ENCODE measurements around the gene STING1.
A peak's percentile ranks its signal among the peaks of the same experiment; 100 is the strongest.
"Not testable (repeated sequence)": the region's sequence is repeated elsewhere in the genome, so short reads cannot be mapped to it uniquely, and the experiment has no call there.

Gene STING1

DNA sequence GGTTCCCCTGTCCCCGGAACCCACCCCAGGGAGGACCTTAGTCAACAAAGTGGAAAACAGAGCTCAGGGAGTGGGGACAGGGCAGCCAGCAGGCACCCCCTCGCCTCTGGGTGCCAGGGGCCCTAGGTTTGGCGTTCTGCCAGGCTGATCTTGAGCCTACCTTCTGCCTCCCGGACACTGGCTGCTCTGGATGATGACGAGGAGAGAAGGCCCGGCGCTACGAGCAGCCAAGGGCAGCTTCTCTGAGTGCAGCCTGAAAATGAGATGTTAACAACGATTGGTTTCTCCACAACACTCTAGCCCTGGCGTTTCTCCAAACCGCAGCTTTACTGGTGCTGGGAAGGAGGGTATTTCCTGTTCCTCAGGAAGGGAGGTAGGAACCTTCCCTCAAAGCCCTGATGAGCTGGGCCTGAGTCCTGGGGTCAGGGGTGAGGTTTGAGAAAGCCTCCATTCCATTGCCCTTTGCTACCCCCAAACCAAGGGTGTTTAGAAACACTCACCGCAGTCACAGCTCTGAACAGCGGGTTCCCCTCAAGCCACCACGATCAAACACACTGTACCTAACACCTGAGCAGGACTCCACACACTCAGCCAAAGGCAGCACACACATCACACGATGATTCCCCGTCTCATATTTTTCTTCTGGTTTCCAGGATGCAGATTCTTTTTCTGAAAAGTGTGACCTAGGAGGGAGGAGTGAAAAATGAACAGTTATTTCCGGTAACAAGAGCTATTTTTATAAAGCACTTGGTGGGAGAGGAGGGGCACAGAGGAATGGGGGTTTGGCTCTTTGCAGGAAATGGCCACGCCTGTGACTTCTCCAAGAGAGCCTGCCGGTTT lies at the start of gene STING1:
TSS of gene STING1 (minus strand) at position 709 of the 840 bp plus-strand sequence. CDS start 1,054 bp downstream, outside the sequence.
- DNase-seq (ENCODE audit: low spot score): no peak

DNA sequence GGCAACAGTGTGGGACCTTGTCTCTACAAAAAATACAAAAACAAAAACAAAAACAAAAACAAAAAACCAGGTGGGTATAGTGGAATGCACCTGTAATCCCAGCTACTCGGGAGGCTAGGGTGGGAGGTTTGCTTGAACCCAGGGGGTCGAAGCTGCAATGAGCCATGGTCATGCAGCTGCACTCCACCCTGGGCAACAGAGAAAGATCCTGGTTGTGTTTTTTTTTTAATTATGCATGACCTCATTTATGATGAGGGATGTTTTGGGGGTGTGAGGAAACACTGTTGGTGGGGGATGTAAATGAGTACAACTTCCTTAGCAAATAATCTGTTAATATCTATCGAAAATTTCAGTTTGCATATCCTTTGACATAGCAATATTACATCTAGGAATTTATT lies 49.2 kb upstream of the STING1 start:
- no peak for DNase-seq (ENCODE audit: low spot score)

DNA sequence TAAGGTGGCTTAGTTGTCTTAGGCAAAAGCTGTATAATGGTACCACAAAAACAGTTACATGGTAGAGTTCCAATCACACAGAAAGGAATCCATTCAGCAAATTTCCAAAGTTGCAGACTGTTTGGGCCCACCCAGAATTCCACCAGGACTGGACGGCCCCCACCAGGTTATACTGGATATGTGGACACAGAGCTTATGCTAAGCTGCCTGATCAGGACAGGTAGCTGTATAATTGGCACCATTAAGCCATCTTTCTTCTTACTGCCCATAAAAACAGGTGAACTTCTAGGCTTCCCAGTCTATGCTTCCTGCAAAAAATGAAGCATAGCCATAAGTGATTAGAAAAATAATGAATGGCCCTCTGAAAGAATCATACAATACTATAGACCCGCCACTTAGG lies 47.5 kb upstream of the STING1 start:
- not testable (repeated sequence) for DNase-seq (ENCODE audit: low spot score)

DNA sequence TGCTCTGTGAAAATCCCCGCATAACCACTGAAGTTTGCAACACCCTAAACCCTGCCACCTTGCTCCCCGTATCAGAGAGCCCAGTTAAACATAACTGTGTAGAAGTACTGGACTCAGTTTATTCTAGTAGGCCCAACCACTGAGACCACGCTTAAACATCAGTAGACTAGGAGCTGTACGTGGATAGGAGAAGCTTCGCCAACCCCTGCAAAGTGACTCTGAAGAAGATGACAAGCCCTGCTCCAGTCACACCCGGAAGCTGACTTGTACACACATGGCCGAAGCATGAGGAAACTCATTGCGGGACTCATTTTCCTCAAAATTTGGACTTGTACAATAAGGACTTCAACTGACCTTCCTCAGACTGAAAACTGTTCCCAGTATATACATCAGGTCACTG lies 46.1 kb upstream of the STING1 start:
- not testable (repeated sequence) for DNase-seq (ENCODE audit: low spot score)

DNA sequence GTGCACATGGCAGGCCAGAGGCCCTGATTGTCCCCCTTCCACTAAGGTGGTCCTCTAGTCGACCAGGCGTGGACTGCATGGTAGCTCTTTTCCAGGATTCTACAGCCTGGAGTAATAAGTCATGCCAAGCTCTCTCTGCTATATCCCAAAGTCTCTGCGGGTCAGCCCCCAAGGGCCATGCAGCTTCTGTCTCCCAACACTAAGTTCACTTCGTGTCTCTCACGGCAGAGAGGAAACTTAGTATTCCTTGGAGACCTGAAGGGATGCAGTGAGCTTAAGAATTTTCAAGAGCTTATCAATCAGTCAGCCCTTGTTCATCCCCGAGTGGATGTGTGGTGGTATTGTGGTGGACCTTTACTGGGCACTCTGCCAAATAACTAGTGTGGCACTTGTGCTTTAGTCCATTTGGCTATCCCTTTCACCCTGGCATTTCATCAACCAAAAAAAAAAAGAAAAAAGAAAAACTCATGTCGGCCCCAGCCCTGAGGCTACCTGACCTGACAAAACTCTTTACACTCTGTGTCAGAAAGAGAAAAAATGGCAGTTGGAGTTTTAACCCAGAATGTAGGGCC lies 45.4 kb upstream of the STING1 start:
- DNase-seq (ENCODE audit: low spot score): not testable (repeated sequence)

DNA sequence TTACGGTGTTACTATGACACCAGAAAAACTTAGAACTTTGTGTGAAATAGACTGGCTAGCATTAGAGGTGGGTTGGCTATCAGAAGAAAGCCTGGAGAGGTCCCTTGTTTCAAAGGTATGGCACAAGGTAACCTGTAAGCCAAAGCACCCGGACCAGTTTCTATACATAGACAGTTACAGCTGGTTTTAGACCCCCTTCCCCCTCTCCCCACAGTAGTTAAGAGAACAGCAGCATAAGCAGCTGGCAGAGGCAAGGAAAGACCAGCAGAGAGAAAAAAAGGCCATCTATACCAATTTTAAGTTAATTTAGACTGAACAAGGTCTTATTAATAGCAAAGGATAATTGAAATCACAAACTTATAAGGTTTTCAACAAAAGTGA lies 44.5 kb upstream of the STING1 start:
- DNase-seq (ENCODE audit: low spot score): not testable (repeated sequence)

DNA sequence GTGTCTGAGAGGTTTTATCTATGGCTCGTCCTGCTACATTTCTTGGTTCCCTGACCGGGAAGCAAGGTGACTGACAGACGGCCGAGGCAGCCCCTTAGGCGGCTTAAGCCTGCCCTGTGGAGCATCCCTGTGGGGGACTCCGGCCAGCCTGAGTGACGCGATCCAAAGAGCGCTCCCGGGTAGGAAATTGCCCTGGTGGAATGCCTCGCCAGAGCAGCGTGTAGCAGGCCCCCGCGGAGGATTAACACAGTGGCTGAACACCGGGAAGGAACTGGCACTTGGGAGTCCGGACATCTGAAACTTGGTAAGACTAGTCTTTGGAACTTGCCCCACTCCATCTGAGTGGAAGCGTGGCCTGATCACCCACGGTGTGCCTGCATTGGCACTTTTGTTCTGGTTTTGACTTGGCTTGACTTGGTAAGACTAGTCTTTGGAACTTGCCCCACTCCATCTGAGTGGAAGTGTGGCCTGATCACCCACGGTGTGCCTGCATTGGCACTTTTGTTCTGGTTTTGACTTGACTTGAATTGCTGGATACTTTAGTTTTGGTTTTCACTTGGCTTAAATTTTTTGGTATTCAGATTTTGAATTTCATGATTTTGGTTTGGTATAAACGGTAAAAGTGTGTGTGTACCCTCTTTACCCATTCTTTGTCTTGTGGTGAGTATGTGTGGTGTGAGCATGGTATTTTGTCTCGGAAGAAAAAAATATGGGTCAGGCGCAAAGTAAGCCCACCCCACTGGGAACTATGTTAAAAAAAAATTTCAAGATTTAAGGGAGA lies 43.9 kb upstream of the STING1 start:
- not testable (repeated sequence) for DNase-seq (ENCODE audit: low spot score)

DNA sequence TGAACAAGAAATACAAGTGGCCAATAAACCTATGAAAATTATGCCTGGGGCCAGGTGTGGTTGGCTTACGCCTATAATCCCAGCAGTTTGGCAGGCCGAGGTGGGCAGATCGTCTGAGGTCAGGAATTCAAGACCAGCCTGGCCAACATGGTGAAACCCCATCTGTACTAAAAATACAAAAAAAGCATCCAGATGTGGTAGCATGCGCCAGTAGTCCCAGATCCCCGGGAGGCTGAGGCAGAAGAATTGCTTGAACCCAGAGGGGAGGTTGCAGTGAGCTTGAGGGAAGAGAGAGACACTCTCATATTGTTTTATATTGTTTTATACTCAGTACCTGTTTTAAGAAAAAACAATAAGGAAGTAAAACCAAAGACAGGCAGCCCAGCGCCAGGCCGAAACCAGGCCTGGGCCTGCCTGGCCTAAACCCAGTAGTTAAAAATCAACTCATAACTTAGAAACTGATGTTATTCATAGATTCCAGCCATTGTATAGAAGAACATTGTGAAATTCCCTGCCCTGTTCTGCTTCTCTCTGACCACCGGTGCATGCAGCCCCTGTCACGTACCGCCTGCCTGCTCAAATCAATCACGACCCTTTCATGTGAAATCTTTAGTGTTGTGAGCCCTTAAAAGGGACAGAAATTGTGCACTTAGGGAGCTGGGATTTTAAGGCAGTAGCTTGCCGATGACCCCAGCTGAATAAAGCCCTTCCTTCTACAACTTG lies 43.2 kb upstream of the STING1 start:
- DNase-seq (ENCODE audit: low spot score): not testable (repeated sequence)

DNA sequence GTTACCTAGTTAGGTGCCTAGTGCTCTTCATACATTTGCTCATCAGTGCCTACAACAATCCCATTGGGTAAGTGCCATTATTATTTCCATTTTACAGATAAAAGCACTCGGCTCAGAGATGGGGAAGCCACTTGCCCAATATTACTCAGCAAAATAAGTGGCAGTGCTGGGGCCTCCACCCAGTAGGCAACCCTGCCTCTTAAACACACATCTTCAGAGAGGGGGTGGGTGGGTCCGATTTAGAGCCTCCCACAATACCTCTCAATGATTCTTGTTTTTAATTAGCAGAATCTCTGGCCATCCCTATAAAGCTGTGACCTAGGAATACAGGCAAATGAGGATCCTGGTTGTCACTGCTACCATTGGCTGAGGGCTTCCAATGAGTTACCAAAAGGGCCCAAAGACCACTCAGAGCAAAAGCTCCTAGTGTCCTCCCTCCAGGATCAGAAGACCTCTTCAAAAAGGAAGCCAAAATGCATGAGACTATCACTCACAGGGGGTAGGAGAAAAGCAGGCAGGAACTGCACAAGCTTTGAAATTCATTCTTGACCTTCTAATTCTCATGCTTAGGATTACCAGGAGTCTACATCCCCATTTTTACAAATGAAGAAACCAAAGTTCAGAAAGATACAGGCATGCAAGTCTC lies 42.5 kb upstream of the STING1 start:
- DNase-seq (ENCODE audit: low spot score): no peak

DNA sequence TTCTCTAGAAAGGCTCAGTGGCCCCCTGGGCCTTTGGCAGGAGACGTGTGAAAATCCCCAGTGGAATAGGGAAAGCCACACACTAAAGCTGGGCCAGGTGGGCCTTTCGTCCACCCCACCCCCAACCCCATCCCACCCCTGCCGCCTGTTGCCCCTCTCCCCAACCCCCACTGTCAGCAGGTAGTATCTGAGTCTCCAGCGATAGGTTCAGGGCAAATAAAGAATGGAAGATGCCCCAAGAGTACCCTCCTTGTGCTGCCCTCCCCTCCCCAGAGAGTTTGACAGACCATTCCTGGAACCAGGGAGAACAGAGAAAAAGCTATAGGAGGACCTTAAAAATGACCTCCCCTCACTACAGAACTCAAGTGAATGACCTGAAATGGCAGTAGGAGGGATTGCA lies 41.9 kb upstream of the STING1 start:
- no peak for DNase-seq (ENCODE audit: low spot score)

DNA sequence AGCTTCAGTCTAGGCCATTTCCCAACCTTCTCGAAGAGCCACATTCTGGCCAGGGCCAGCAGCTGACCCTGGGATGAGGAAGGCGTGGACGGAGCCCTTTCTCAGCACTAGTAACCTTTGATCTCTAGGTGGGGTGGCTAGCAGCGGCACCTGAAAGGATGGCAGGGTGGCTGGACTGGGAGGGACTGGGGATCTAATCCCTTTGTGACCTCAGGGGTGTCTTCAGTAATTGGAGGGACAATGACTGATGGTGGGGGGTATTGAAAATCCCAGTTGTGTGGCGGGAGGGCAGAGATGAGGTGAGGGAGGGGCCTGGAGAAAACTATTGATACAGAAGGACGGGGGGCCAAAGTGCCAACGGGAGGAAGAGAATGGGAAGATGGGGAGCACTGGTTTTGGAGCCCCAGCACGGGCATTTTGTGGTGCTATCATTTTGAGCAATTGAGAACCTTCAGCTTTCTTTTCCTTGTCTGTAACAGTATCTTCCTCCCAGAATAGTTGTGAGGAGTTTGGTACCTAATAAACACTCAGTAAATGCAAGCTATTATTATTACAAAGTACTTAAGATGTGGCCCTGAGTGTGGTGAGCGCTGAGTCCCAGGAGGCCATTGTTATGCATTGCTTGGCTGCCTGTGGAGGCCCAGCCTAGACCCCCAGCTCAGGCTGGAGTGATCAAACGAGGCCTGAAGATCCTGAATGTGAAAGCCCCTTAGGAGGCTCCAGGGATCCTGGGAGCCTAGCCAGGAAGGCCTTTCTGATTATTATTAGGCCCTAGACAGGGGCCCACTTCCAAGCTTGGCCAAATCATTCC lies 41.3 kb upstream of the STING1 start:
- no peak for DNase-seq (ENCODE audit: low spot score)

DNA sequence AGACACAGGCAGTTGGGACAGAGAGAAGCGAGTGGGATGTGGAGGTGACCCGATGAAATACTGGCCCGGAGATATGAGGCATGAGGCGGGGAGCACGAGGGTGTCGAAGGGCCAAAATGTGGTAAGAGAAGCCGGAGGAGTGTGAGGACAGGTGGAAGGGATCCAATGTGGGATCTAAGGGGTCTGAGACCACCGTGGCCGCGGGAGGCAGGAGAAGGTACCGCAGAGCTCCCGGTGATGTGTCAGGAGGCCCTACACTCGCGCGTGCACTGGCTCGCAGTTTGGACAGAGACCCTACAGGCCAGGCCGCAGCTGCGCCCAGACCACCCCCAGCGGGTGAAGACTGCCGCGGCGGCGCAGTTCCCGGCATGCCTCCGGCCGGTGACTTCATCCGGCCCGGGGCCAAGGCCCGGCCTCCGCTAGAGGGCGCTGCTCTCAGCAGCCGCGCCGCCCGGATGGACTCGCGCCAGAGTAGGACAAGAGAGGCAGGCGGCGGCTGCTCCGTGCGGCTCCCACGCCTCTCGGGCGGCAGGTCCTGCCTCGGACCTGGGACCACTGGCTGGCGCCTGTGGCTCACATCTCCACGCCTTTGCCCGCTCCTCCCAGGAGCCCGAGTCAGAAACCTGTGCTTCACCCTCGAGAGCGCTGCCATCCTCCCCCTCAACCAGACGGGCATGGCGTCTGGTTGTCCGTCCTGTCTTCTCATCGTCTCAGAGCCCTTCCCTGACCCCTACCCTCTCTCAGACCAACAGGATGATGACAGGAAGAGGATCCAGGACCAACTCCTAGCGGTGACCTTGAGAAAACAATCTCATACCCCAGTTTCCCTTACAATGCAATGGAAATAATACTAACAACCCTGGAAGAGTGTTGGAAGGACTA lies 35.4 kb upstream of the STING1 start:
- DNase-seq (ENCODE audit: low spot score): peak; percentile 88

DNA sequence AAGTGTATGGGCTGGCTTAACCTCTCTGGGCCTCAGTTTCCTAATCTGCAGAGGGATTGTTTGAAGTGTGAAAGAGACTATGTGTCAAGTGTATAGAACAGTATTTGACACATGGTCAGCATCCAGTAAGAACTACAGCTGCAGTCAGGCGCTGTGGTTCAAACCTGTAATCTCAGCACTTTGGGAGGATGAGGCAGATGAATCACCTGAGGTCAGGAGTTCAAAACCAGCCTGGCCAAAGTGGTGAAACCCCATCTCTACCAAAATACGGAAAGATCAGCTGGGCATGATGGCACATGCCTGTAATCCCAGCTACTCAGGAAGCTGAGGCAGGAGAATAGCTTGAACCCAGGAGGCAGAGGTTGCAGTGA lies 31.9 kb upstream of the STING1 start:
- no peak for DNase-seq (ENCODE audit: low spot score)

DNA sequence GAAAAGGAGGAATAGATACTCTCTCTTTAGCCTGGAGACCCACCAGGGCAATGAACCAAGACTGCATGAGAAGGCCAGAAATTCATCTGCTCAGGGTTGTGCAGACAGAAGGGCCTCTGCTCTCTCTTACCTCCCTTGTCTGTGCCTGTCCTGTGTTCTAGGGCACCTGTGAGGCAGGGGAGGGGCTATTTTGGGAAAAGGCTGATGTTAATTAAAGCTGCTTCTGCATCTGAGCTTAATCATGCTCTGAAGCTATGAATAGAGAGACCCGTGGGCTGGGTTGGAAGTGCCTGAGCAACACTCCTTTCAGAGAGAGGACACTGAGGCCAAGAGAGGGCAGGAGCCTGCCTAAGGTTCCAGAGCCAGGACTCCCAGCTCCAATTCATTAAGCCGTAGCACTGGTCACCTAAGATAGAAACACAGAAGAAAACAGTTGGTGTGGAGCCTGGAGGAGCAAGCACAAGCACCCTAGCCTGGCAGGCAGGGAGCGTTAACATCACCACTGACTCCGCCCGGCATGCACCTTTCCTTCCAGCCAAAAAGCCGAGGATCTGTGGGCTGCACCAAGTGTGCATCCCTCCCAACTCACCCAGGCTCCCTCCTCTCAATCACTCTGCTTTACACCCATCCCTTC lies 31.4 kb upstream of the STING1 start:
- no peak for DNase-seq (ENCODE audit: low spot score)

DNA sequence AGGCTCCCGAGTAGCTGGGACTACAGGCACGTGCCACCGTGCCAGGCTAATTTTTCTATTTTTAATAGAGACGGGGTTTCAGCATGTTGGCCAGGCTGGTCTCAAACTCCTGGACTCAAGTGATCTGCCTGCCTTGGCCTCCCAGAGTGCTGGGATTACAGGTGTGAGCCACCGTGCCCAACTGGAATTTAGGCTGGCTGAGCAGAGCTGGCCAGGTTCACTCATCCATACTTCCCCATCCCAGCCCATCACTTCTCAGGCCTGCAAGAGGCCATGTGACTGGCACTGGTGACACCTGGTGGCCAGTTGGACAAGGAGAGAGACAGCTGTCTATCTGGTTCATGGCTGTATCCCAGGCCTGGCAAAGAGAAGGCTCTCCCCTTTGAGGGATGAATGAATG lies 30.9 kb upstream of the STING1 start:
- peak; percentile 77 for DNase-seq (ENCODE audit: low spot score)

DNA sequence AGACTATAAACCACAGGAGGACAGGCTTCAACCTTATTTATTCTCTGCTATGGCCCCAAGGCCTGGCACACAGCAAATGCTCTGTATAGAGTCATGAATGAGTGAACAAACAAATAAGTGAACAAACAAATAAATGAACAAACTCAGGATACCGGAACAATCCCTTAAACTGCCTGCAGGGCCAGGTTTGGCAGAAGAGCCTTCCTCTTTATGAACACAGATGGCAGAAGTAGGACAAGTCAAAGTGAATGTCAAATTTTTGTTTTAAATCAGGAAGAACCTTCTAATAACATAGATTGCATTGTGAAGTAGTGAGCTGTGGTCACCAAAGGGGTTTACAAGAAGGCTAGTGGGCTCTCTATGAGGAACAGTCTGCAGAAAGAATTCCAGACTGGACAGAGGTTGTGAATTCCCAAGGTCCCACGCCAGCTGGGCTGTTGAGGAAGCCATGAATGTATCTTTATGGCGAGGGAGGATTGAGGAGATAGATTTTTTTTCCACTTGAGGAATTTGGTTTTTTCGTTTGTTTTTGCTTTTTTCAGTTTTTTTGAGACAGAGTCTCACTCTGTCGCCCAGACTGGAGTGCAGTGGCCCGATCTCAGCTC lies 30.3 kb upstream of the STING1 start:
- DNase-seq (ENCODE audit: low spot score): no peak

DNA sequence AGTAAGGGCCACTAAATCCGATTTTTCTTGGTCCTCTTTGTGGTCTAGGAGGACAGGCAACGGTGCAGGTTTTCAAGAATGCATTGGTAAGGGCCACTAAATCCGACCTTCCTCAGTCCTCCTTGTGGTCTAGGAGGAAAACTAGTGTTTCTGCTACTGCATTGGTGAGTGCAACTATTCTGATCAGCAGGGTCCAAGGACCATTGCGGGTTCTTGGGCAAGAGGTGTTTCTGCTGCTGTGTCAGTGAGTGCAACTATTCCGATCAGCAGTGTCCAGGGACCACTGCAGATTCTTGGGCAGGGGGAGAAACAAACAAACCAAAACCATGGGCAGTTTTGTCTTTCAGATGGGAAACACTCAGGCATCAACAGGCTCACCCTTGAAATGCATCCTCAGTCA lies 22.2 kb upstream of the STING1 start:
- DNase-seq (ENCODE audit: low spot score): not testable (repeated sequence)

DNA sequence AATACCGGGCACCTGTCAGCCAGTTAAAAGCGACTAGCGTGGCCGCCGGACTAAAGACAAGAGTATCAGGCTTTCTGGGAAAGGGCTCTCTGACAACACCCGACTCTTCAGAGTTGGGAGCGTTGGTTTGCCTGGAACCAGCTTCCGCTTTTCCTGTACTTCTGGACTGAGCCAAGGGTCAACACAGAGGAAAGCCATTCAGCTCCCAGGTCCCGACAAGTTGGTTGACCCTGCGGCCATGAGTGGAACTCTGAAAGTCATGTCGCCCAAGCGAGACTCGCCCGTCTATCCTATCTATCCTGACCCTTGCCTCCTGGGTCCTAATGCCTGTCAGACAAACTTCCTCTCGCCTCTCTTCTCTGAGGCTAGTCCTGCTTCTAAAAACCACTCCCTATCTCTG lies 21.3 kb upstream of the STING1 start:
- not testable (repeated sequence) for DNase-seq (ENCODE audit: low spot score)
